Endodermal cell (in vitro differentiated cells): ENCODE measurements around the gene AIF1L. TPM values are rescaled to one million over a fixed set of nuclear protein-coding genes. Genes with fewer than 3 reads are reported as not detected.

Experiments
- DNase-seq: peaks from one replicate; pipeline ENCODE4 v3.0.0-alpha.2; 2017
- H3K27ac ChIP-seq: 2 replicates; pipeline ENCODE4 v1.5.1; 2013; ENCODE audit warnings: mild to moderate bottlenecking, low read depth, low read length, moderate library complexity
- H3K27me3 ChIP-seq: 2 replicates; pipeline ENCODE4 v1.6.1; 2013; ENCODE audit warnings: mild to moderate bottlenecking, low read length, moderate library complexity; ENCODE audit not compliant: insufficient read depth, control insufficient read depth, poor library complexity, severe bottlenecking
- H3K36me3 ChIP-seq: 2 replicates; pipeline ENCODE4 v1.7.0; 2013; ENCODE audit warnings: mild to moderate bottlenecking, low read length, moderate library complexity; ENCODE audit not compliant: control insufficient read depth, insufficient read depth
- H3K4me1 ChIP-seq: one replicate; pipeline ENCODE4 v1.7.0; 2013; ENCODE audit warnings: low read length; ENCODE audit not compliant: control insufficient read depth, insufficient read depth
- H3K4me3 ChIP-seq: 2 replicates; pipeline ENCODE4 v1.5.1; 2013; ENCODE audit warnings: mild to moderate bottlenecking, low read length, moderate library complexity
- H3K9ac ChIP-seq: 2 replicates; pipeline ENCODE4 v1.6.1; 2013; ENCODE audit warnings: mild to moderate bottlenecking, low read length, moderate library complexity; ENCODE audit not compliant: poor library complexity, severe bottlenecking; ENCODE audit errors: extremely low read depth
- H3K9me3 ChIP-seq: 2 replicates; pipeline ENCODE4 v1.6.1; 2013; ENCODE audit warnings: mild to moderate bottlenecking, low read length, moderate library complexity; ENCODE audit not compliant: control insufficient read depth
- H3K27ac Mint-ChIP-seq: 2 replicates; pipeline ENCODE4 v1.8.0; 2020; ENCODE audit warnings: mixed read lengths
- H3K27me3 Mint-ChIP-seq: 2 replicates; pipeline ENCODE4 v1.8.0; 2021; ENCODE audit warnings: mild to moderate bottlenecking, mixed read lengths; ENCODE audit not compliant: insufficient read depth
- H3K36me3 Mint-ChIP-seq: 2 replicates; pipeline ENCODE4 v1.8.0; 2020; ENCODE audit warnings: low read depth, mixed read lengths
- H3K4me1 Mint-ChIP-seq: 2 replicates; pipeline ENCODE4 v1.8.0; 2020; ENCODE audit warnings: mixed read lengths
- H3K4me3 Mint-ChIP-seq: 2 replicates; pipeline ENCODE4 v1.8.0; 2020; ENCODE audit warnings: mild to moderate bottlenecking, moderate library complexity, mixed read lengths
- H3K9me3 Mint-ChIP-seq: 2 replicates; pipeline ENCODE4 v1.8.0; 2020; ENCODE audit warnings: mild to moderate bottlenecking, mixed read lengths
- WGBS, 2 experiments: methylation state at CpG; one replicate each; pipeline versions ENCODE4 v1.1.5 to v1.1.7; 2013; ENCODE audit warnings: missing lambda C conversion rate in 2 of 2, mixed read lengths in 1 of 2; ENCODE audit not compliant: insufficient coverage in 1 of 2, insufficient read length in 1 of 2; 5-methylcytosine and 5-hydroxymethylcytosine counted together
- total RNA-seq, 2 donors: library from RNA; stranded (reverse); fragmentation: NEBNext Ultra II Directional in 1 of 2; extraction: Animal tissue kit (Norgen Biotek cat#: 25700) in 1 of 2; gene quantifications; 2 replicates in 1 of 2; 3 replicates in 1 of 2; pipeline ENCODE4 v1.2.1, GENCODE V29; 2021
- TF ChIP-seq, protein P1 (sequence below): fragments of 200-600 bp; sonication (generic); conservative IDR thresholded peaks from 2 replicates; pipeline ENCODE4 v1.5.0; 2021; ENCODE audit warnings: antibody characterized with exemption, mild to moderate bottlenecking

The AIF1L gene
- total RNA-seq, 2 donors from 2014 or later, result 93.4 to 117 TPM

GRCh38 chr9:131082774-131083512 is 13.4 kb upstream of the AIF1L start:
- no peak overlapping the region for H3K4me3 Mint-ChIP-seq
- peaks cover 20% of the 10 kb centered on the region for H3K36me3 Mint-ChIP-seq
- no peak overlapping the region for H3K9ac ChIP-seq
- no peak overlapping the region for H3K27ac ChIP-seq
- H3K36me3 ChIP-seq, result no peaks in the 10 kb centered on the region
- no peak for DNase-seq
- WGBS, 2 experiments, result 72 to 79% methylated on average over 9 to 11 of the region's 11 CpGs
- H3K4me3 ChIP-seq, result no peak overlapping the region
- no peaks in the 10 kb centered on the region for H3K4me1 Mint-ChIP-seq
- no peaks in the 10 kb centered on the region for H3K27me3 ChIP-seq
- H3K4me1 ChIP-seq, result no peaks in the 10 kb centered on the region
- no peaks in the 10 kb centered on the region for H3K9me3 ChIP-seq
- TF ChIP-seq, protein P1, sequence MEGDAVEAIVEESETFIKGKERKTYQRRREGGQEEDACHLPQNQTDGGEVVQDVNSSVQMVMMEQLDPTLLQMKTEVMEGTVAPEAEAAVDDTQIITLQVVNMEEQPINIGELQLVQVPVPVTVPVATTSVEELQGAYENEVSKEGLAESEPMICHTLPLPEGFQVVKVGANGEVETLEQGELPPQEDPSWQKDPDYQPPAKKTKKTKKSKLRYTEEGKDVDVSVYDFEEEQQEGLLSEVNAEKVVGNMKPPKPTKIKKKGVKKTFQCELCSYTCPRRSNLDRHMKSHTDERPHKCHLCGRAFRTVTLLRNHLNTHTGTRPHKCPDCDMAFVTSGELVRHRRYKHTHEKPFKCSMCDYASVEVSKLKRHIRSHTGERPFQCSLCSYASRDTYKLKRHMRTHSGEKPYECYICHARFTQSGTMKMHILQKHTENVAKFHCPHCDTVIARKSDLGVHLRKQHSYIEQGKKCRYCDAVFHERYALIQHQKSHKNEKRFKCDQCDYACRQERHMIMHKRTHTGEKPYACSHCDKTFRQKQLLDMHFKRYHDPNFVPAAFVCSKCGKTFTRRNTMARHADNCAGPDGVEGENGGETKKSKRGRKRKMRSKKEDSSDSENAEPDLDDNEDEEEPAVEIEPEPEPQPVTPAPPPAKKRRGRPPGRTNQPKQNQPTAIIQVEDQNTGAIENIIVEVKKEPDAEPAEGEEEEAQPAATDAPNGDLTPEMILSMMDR, result no peak
- H3K9me3 Mint-ChIP-seq, result no peaks in the 10 kb centered on the region
- no peaks in the 10 kb centered on the region for H3K27me3 Mint-ChIP-seq
- no peak overlapping the region for H3K27ac Mint-ChIP-seq

DNA sequence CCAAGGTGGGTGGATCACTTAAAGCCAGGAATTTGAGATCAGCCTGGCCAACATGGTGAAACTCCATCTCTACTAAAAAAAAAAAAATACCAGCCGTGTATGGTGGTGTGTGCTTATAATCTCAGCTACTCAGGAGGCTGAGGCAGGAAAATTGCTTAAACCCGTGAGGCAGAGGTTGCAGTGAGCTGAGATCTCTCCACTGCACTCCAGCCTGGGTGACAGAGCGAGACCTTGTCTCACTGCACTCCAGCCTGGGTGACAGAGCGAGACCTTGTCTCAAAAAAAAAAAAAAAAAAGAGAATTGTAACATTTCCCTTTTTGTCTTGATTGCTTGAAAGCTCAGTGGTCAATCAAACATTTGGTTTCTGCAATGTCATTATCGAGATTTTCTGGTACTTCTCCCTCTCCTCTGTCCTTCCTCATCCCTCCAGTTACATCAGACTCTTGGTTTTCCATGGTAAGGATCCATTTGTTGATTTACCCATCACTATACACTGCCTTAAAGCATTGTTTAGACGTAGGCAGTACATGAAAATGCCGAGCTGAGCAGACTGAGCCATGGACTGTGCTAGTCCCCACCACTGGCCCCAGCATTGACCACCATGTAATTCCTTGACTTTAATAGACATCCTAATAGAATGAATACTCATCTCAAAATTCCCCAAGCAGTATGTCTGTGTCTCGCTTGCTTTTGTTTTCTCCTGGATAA is 11.5 kb upstream of the AIF1L start:
- no peak overlapping the region for H3K27ac ChIP-seq
- no peak overlapping the region for H3K27ac Mint-ChIP-seq

DNA sequence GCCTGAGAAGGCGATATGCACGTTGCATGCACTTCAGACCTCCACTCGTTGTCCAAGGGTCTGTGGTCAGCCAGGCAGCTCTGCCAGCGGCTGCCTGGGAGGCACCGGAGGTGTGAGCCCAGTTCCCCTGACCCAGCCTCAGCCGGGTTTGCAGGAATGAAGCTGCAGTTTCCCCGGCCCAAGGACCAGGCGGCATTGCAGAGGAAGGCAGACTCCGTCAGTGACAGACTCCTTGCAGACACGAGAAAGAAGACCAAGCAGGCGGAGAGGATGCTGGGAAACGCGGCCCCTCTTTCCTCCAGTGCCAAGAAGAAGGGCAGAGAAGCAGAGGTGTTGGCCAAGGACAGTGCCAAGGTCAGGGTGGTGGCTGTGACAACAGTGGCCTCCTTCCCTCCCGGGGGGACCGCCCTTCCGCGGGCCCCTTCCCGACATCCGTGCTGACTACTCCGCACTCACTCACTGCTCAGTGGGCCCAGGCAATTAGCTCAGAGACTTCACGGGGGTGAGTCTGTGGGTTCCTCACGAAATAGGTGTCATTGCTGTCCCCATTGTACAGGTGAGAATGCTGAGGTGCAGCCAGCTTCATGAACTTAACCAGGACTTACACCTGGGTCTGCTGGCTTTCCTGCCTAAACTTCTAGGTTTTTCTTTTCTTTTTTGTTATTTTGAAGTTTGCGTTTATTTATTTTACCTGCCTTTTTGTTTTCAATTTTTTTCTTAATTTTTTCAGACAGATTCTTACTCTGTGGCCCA is 10.8 kb upstream of the AIF1L start:
- H3K27ac Mint-ChIP-seq, result no peak overlapping the region
- no peak for DNase-seq
- no peaks in the 10 kb centered on the region for H3K9me3 ChIP-seq
- H3K4me1 ChIP-seq, result no peaks in the 10 kb centered on the region
- H3K9ac ChIP-seq, result no peak overlapping the region
- no peak overlapping the region for H3K27ac ChIP-seq
- TF ChIP-seq, protein P1, result no peak
- H3K27me3 ChIP-seq, result no peaks in the 10 kb centered on the region
- no peaks in the 10 kb centered on the region for H3K4me1 Mint-ChIP-seq
- H3K4me3 Mint-ChIP-seq, result no peak overlapping the region
- H3K36me3 Mint-ChIP-seq, result peaks cover 20% of the 10 kb centered on the region
- H3K27me3 Mint-ChIP-seq, result no peaks in the 10 kb centered on the region
- no peaks in the 10 kb centered on the region for H3K36me3 ChIP-seq
- 85 to 94% methylated on average over 15 to 23 of the region's 23 CpGs for WGBS, 2 experiments
- H3K4me3 ChIP-seq, result no peak overlapping the region
- H3K9me3 Mint-ChIP-seq, result no peaks in the 10 kb centered on the region

More for the DNA sequence above, 11.5 kb upstream of the AIF1L start:
- H3K4me1 ChIP-seq, result no peaks in the 10 kb centered on the region
- Mint-ChIP-seq H3K27me3 (no peaks in the 10 kb centered on the region), H3K9me3 (no peaks in the 10 kb centered on the region), H3K4me1 (no peaks in the 10 kb centered on the region), H3K36me3 (peaks cover 20% of the 10 kb centered on the region), H3K4me3 (no peak overlapping the region)
- H3K9me3 ChIP-seq, result no peaks in the 10 kb centered on the region
- TF ChIP-seq, protein P1, result no peak
- no peak overlapping the region for H3K4me3 ChIP-seq
- DNase-seq, result no peak
- no peaks in the 10 kb centered on the region for H3K27me3 ChIP-seq
- no peaks in the 10 kb centered on the region for H3K36me3 ChIP-seq
- WGBS, 2 experiments, result 89 to 93% methylated on average over 7 to 8 of the region's 8 CpGs
- H3K9ac ChIP-seq, result no peak overlapping the region
